Measurements from ENCODE around the gene PTMS. TPM values are rescaled to one million over a fixed set of nuclear protein-coding genes. Genes with fewer than 3 reads are reported as not detected.

The PTMS gene
- total and polyA plus RNA-seq, 2 of the 13 experiments (the other 11 are each of a cell fraction or from before 2014, with no cell fraction given): 40.5 to 82.4 TPM

GRCh38 chr12:6767353-6768319, 1.5 kb downstream of the PTMS start (continued):
- no peak for TF ChIP-seq SUZ12 (IDR thresholded peaks at IDR 0.05; ENCODE audit: low read depth, low read length)
- peak; percentile 59 for TF ChIP-seq HDAC1 (CRISPR knock-in tag; IDR thresholded peaks at IDR 0.05)
- TF ChIP-seq ERF (CRISPR knock-in tag; IDR thresholded peaks at IDR 0.05): no peak; the same call in 1 of the 2 replicates
- TF ChIP-seq RFX1 (IDR thresholded peaks at IDR 0.05): no peak
- no peak for TF ChIP-seq ZNF143 (CRISPR knock-in tag; IDR thresholded peaks at IDR 0.05)
- TF ChIP-seq IKZF4 (CRISPR knock-in tag; IDR thresholded peaks at IDR 0.05; ENCODE audit: borderline replicate concordance, low read depth, not compliant biosample characterization): no peak
- TF ChIP-seq, protein P1, sequence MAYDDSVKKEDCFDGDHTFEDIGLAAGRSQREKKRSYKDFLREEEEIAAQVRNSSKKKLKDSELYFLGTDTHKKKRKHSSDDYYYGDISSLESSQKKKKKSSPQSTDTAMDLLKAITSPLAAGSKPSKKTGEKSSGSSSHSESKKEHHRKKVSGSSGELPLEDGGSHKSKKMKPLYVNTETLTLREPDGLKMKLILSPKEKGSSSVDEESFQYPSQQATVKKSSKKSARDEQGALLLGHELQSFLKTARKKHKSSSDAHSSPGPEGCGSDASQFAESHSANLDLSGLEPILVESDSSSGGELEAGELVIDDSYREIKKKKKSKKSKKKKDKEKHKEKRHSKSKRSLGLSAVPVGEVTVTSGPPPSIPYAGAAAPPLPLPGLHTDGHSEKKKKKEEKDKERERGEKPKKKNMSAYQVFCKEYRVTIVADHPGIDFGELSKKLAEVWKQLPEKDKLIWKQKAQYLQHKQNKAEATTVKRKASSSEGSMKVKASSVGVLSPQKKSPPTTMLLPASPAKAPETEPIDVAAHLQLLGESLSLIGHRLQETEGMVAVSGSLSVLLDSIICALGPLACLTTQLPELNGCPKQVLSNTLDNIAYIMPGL (CRISPR knock-in tag; IDR thresholded peaks at IDR 0.05; ENCODE audit: borderline replicate concordance in 1 of 2, low read depth in 1 of 2): peak in 1 of 2 experiments; percentile 28; a peak in 3 of 4 replicates
- TF ChIP-seq, protein P2, sequence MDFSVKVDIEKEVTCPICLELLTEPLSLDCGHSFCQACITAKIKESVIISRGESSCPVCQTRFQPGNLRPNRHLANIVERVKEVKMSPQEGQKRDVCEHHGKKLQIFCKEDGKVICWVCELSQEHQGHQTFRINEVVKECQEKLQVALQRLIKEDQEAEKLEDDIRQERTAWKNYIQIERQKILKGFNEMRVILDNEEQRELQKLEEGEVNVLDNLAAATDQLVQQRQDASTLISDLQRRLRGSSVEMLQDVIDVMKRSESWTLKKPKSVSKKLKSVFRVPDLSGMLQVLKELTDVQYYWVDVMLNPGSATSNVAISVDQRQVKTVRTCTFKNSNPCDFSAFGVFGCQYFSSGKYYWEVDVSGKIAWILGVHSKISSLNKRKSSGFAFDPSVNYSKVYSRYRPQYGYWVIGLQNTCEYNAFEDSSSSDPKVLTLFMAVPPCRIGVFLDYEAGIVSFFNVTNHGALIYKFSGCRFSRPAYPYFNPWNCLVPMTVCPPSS (IDR thresholded peaks at IDR 0.05): no peak
- TF ChIP-seq GLMP (CRISPR knock-in tag; IDR thresholded peaks at IDR 0.05; ENCODE audit: borderline replicate concordance): no peak
- no peak for TF ChIP-seq MAFG (CRISPR knock-in tag; IDR thresholded peaks at IDR 0.05)
- TF ChIP-seq XBP1 (CRISPR knock-in tag; IDR thresholded peaks at IDR 0.05): no peak
- TF ChIP-seq ZNF567 (CRISPR knock-in tag; IDR thresholded peaks at IDR 0.05; ENCODE audit: borderline replicate concordance): 0 out of 2 replicates have a peak, but pooled peaks have one; percentile 41
- no peak for TF ChIP-seq E2F5 (CRISPR knock-in tag; conservative IDR thresholded peaks at IDR 0.05)
- no peak for TF ChIP-seq RARG (CRISPR knock-in tag; IDR thresholded peaks at IDR 0.05; ENCODE audit: low read depth)
- TF ChIP-seq EZH2 (conservative IDR thresholded peaks at IDR 0.05; ENCODE audit: low read depth, low read length): no peak
- TF ChIP-seq ZNF513 (CRISPR knock-in tag; conservative IDR thresholded peaks at IDR 0.05): no peak
- TF ChIP-seq BORCS8-MEF2B (CRISPR knock-in tag; IDR thresholded peaks at IDR 0.05): no peak
- peak; percentile 56; the same call in 1 of the 2 replicates for TF ChIP-seq TFAP4 (IDR thresholded peaks at IDR 0.05; ENCODE audit: borderline replicate concordance, low read depth)
- TF ChIP-seq HIVEP1 (CRISPR knock-in tag; IDR thresholded peaks at IDR 0.05): no peak

Measured in HepG2 (cell line).